ENCODE results near the gene SGIP1. TPM values are rescaled to one million over a fixed set of nuclear protein-coding genes. Genes with fewer than 3 reads are reported as not detected.

The SGIP1 gene
- total RNA-seq, 2 donors from 2014 or later: 1.3 to 6.2 TPM

DNA sequence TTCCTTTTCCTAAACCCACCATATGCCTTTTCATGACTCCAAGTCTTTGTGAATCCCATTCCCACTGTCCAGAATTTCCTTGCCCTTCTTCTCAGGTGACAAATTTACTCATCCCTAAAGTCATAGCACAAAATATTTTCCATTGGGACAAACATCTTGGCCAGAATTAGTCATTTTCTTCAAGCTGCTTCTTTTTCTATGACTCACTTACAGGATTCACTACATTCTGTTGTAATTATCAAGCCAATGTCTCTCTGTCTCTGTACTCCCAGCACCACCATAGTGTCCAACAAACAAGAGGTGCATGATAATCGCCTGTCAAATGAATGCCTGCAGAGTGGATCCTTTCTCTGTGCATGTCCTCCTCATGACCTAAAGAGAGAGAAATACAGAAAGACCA is 37.8 kb downstream of the SGIP1 start:
- no peak for DNase-seq (ENCODE audit: low spot score)
- no peak overlapping the region for H3K4me3 ChIP-seq
- no peaks in the 10 kb centered on the region for H3K36me3 ChIP-seq
- TF ChIP-seq CTCF (IDR thresholded peaks at IDR 0.05): no peak
- no peak overlapping the region for H3K27ac ChIP-seq
- H3K9me3 ChIP-seq: no peaks in the 10 kb centered on the region
- peaks cover 0 to 9% of the 10 kb centered on the region in 2 donors for H3K4me1 ChIP-seq
- no peaks in the 10 kb centered on the region for H3K27me3 ChIP-seq

GRCh38 chr1:66575739-66576138 is 41.8 kb downstream of the SGIP1 start:
- H3K27ac ChIP-seq: no peak overlapping the region
- H3K4me3 ChIP-seq: no peak overlapping the region
- H3K27me3 ChIP-seq: no peaks in the 10 kb centered on the region
- peaks cover 0 to 14% of the 10 kb centered on the region in 2 donors for H3K4me1 ChIP-seq
- H3K9me3 ChIP-seq: no peaks in the 10 kb centered on the region
- no peaks in the 10 kb centered on the region for H3K36me3 ChIP-seq
- DNase-seq (ENCODE audit: low spot score): no peak
- TF ChIP-seq CTCF (IDR thresholded peaks at IDR 0.05): no peak

DNA sequence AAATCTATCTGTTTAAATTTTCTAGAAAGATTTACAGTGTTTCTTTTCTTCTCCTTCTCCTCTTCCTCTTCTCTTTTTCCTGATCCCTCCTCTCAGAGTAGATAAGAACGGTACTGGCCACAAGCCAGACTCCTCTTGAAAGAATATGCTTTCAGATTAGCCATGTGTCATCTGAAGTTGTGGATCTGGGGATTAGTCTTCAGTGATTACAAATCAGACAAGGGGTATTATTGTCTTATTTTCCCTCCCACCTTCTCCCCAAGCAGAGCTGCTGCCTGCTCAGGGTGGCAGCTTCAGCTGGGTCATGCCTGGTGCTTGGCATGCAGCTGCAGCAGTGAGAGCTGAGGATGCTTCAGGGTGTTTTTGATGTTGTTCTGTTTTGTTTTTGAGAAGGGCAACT is 42.7 kb downstream of the SGIP1 start:
- H3K4me3 ChIP-seq: no peak overlapping the region
- no peak overlapping the region for H3K27ac ChIP-seq
- no peaks in the 10 kb centered on the region for H3K27me3 ChIP-seq
- DNase-seq (ENCODE audit: low spot score): no peak
- TF ChIP-seq CTCF (IDR thresholded peaks at IDR 0.05): no peak
- no peaks in the 10 kb centered on the region for H3K36me3 ChIP-seq
- H3K4me1 ChIP-seq: peaks cover 0 to 14% of the 10 kb centered on the region in 2 donors
- no peaks in the 10 kb centered on the region for H3K9me3 ChIP-seq

- no peaks in the 10 kb centered on the region for H3K36me3 ChIP-seq
- no peak for DNase-seq (ENCODE audit: low spot score)
- TF ChIP-seq CTCF (IDR thresholded peaks at IDR 0.05): no peak
- H3K4me1 ChIP-seq: peaks cover 0 to 14% of the 10 kb centered on the region in 2 donors
- H3K27me3 ChIP-seq: no peaks in the 10 kb centered on the region
- no peaks in the 10 kb centered on the region for H3K9me3 ChIP-seq
- no peak overlapping the region for H3K27ac ChIP-seq
- H3K4me3 ChIP-seq: no peak overlapping the region
Observed at GRCh38 chr1:66578841-66579240, 44.9 kb downstream of the SGIP1 start.

GRCh38 chr1:66580081-66580480 is 46.1 kb downstream of the SGIP1 start:
- DNase-seq (ENCODE audit: low spot score): no peak
- TF ChIP-seq CTCF (IDR thresholded peaks at IDR 0.05): no peak
- H3K4me3 ChIP-seq: no peak overlapping the region
- peaks cover 0 to 14% of the 10 kb centered on the region in 2 donors for H3K4me1 ChIP-seq
- H3K9me3 ChIP-seq: no peaks in the 10 kb centered on the region
- no peaks in the 10 kb centered on the region for H3K36me3 ChIP-seq
- no peak overlapping the region for H3K27ac ChIP-seq
- H3K27me3 ChIP-seq: no peaks in the 10 kb centered on the region

DNA sequence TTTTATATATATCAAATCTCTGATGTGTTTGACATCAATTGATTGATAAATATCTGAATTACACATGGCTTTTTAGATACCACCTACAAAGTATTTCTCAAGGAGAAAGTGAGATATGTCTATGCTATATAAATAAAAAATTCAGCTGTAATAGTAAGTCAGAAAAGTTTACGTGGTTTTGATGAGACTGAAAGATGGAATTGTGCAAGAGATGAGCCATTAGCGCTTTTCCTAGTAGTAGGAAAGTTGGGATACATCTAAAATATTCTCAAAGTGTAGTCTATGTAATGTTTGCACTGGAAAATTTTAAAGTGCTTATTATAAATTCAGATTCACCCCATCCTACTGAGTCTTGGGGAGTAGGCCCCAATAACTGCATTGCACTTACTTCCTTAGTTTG is 49.1 kb downstream of the SGIP1 start:
- Histone ChIP-seq H3K4me3 (no peak overlapping the region), H3K9me3 (no peaks in the 10 kb centered on the region), H3K4me1 (no peaks in the 10 kb centered on the region), H3K36me3 (no peaks in the 10 kb centered on the region), H3K27ac (no peak overlapping the region), H3K27me3 (no peaks in the 10 kb centered on the region)
- no peak for TF ChIP-seq CTCF (IDR thresholded peaks at IDR 0.05)
- DNase-seq (ENCODE audit: low spot score): no peak
